Stimulated activated CD4-positive, alpha-beta T cell treated with anti-CD3 and anti-CD28 coated beads, TNF-alpha, amount 100 ng/mL, for 48 hours (primary cell): Measurements from ENCODE around the gene FRYL.
"Not testable (repeated sequence)": the region's sequence is repeated elsewhere in the genome, so short reads cannot be mapped to it uniquely, and the experiment has no call there.

Experiments used
- DNase-seq, 3 donors: peaks; one replicate each; pipeline ENCODE4 v3.0.0-alpha.2; 2020; ENCODE audit warnings: low read depth in 3 of 3

The FRYL gene

DNA sequence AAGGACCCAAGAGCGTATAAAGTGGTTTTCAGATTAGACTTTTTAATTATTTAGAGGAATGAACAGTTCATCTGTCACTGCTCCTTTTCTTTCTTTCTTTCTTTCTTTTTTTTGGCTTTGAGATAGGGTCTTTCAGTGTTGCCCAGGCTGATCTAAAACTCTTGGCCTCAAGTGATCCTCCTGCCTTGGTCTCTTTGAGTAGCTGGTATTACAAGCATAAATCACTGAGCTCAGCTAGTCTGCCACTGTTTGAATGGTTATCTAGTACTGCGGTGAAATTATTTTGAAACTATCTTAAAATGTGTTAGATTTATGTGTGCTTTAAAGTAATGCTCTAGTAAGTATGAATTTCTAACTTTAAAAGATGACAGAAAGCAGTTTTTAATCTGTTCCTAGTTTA, 6.5 kb upstream of the FRYL start:
- no peak for DNase-seq

DNA sequence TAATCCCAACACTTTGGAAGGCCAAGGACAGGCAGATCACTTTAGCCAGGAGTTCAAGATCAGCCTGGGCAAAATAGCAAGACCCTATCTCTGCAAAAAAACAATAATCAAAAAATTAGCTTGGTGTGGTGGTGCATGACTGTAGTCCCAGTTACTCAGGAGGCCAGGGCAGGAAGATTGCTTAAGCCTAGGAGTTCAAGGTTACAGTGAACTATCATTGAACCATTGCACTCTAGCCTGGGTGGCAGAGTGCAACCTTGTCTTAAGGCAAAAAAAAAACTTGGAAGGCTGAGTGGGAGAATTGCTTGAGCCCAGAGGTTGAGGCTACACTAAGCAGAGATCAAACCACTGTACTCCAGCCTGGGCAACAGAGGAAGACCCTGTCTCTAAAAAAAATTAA, 5.2 kb upstream of the FRYL start:
- DNase-seq = no peak

DNA sequence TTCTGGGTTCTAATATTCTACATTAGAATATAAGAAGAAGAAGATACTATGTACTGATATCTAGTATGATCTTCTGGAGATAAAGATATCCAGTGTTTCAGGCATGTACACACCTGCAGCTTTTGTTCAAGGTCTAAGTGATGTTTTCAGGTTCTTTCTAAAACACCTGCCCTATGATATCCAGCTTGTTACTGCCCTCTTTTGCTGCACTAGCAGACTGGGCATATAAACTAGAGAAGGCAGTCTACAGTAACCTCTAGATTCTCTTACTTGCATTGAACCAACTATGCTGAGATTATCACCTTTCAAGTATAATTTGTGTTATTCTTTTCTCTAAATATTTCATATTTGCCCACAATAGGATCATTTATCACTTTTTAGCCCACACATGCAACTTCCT, 1.9 kb upstream of the FRYL start:
- DNase-seq = no peak

DNA sequence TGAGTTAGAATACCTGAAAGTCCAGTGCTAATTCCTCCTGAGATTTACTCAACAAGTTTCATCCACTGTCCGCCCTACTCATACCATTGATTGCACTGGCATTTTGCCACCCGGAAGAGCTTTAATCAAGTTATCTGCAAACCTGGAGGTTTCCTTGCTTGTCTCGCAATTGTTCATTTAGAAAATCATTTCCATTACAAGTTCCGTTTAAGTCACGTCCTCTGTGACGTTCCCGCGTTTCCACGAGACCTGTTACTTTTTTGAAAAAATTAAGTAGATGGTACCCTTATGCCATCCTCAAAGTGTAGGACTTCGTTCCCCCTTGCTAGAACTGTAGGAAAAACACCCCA, 761 bp upstream of the FRYL start:
- DNase-seq = peak; percentile 13 to 38 (median 13)

DNA sequence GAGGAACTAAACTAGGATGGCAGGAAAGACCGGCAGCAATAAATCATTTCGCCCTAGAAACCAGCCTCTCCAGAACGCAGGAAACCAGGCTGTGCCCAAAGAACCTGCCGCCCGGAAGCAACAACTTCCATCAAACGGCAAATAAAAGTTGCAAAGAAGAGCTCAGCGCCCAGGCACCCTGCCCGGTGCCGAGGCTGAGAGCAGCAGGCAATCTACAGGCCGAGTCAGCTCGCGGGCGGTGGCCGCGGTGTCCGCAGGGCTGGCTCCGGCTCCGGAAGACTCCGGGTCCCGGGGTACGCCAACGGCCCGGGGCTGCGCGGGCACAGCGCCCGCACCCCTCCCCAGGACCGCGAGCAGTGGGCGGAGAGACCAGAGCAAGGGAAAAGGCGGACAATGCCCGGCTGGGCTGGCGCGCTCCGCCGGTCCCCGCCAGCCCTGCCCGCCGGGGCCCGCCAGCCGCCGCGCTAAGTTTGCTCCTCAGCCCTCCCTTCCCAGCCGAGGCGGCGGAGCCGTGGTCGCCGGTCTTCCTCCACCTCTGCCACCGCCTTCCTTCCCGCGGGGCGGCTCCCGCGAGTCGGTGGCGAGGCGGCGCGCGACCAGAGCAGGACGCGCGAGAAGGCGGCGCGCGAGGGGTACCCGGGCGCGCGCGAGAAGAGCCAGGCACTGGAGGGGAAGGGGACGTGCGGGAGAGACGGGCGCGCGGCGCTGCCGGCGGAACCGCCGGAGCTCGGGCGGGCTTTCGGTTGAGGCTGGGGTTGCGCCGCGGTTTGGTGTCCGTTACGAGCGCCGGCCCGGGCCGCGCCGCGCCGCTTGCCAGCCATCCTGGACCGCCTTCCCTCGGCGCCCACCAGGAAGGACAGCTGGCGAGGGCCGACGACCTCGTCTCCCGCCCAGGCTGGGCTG, 733 bp downstream of the FRYL start:
- peak; percentile 21 to 55 (median 26) for DNase-seq

DNA sequence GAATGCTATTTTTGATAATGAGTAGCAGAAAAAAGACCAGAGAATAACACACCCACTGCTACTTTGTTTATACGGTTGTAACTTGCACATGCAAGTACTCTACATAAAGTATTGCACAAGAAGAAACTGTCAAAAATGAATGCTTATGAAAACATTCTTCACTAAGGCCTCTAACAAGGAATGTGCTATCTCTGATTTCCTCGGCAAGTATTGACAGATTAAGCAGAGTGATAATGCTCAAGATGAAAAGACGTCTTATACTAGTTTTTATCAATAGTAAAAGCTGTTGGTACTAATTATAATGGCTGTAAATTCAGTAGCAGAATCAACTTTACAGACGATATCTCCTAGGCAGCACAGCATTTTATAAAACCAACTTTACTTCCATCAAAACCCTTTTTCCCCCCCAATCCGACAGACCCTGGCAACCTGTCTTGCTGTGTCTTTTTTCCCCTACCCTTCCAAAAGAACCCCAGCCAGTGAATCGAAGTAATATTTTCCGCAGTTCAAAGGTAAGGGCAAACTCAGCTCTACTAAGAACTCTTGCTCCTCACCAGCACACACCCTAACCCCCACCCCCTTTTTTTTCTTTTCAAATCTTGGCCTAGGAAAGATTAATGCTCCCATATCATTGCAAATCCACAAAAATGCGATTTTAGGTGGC, 1.5 kb downstream of the FRYL start:
- DNase-seq = no peak

DNA sequence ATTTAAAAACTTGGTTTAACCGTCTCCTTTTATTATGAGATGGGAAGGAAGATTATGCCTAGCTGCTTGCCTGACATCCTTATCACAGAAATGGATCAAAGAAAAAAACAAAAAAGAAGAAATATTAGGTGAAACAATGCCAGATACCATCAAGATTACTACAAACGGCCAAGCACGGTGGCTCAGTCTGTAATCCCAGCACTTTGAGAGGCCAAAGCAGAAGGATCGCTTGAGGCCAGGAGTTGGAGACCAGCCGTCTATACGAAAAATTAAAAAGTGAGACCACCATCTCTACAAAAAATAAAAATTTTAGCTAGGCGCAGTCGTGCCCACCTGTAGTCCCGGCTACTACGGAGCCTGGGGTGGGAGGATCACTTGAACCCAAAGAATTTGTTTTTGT, 2.3 kb downstream of the FRYL start:
- no peak for DNase-seq

DNA sequence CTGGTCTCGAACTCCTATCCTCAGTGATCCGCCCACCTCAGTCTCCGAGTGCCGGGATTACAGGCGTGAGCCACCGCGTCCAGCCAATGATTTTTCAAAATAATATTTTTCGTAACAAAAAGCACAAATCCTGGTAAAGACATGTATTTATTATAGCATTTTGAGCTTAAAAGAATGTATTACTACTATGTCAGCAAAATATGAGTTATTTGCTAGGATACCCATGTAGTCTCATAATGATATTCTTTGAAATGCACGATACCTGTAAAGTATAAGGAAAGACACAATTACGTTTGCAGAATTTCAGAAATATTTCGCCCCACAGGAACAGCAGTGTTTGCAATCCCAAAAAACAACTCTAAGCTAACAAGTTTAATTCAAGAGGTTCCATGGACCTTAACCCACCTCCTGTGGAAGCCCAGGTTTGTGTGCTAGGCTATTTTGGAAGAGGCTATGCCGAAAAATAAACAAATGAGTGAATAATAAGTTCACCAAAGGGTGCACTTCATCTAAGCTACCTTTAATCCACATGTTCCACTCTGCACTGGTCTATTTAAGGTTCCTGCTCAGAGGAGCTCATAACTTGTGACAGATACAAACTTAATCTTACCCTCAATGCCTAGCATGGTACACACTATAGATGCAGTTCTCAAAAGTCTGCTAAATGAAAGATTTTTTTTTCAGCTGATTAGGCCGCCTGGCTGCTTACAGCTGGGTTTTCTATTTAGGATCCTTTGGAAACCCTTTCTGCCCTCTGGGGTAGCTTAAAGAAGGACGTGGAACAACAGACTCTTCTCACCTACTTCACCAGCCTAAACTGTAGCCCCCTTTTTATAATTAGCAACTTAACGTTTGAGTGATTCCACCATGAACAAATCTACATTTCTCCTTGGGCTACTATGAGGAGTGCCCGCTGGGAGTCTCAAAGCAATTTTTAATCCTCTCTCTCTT, 5.0 kb downstream of the FRYL start:
- no peak for DNase-seq

DNA sequence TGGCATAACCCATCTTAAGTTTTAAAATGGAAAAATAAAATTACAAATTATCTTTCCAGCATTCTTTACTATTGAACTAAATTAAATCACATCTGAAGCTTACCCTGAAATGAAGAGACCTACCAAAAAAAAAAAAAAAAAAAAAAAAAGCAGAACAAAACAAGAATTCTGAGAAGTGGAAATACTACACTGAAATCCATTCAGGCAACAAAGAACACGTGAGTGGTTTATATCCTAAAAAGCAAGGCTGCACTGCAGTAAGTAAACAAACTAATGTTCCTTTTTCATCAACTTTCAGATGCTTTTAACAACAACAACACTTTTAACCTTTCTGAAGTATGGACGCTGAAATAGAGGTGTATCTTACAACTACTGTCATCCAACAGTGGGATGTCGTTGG, 7.5 kb downstream of the FRYL start:
- DNase-seq = no peak

DNA sequence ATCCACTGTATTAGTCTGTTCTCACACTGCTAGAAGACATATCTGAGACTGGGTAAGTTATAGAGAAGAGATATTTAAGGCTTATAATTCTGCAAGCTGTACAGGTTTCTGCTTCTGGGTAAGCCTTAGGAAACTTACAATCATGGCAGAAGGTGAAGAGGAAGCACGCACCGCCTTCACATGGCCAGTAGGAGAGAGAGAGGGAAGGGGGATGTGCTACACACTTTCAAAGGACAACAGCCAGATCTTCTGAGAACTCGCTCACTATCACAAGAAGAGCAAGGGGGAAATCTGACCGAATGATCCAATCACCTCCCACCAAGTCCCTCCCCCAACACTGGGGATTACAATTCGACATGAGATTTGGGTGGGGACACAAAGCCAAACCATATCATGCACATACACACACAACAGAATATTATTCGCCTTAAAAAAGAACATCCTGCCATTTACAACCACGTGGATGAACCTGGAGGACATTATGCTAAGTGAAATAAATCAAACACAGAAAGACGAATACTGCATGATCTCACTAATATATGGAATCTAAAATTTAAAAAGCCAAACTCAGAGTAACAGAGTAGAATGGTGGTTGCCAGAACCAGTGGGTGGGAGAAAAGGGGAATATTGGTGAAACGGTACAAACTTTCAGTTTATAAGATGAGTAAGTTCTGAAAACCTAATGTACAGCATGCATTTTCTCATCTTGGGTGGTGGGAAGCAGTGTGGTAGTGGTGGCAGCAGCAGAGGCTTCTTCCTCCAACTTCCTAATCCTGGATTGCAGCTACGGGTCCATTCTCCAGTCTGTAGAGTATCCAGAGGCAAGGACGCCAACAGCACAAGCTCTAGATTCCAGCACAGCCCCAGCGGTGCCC, 12.8 kb downstream of the FRYL start:
- DNase-seq = no peak

DNA sequence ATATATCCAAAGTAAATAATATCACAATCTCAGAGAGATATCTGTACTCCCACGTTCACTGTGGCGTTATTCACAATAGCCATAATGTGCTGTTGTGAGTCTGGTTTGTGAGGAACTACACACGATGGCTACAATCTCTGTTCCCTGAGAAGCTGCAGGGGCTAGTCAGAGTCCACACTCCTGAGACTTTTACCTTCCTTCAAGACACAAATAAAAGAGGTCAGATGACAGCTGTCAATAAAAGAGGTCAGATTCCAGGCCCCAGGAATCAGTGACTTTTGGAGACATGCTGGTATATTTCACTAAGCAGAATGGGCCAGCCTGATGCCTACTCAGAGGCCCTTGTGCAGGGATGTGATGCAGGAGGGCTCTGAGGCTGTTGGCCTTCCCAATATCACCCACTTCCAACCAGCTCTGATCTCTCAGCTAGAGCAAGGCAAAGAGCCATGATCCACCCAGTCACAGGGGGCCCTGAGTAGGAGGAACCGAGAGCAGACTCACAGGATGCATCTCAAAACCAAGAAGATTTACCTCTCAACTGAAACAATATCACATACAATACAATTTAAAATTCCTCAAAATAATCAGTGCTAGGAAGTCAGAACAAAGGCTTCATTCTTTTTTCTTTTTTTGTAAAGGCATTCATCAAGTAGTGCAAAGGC, 13.8 kb downstream of the FRYL start:
- DNase-seq = no peak

DNA sequence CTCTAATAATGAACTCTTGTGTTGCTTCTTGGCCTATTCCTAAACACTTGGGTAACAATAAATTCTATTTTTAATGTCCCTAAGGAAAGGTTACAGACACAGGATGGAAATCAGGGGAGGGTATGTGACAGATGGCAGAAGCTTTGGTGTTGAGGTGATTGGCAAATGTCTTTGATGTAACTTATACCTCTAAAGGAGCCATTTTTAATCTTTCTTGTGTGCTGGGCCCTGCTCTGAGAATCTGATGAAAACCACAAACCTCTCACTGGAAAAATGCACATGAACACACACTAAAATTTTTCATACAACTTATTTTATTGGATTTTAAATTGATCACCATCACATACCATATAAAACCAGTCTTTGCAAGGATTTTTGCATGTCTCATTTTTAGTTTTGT, 17.7 kb downstream of the FRYL start:
- DNase-seq = no peak

DNA sequence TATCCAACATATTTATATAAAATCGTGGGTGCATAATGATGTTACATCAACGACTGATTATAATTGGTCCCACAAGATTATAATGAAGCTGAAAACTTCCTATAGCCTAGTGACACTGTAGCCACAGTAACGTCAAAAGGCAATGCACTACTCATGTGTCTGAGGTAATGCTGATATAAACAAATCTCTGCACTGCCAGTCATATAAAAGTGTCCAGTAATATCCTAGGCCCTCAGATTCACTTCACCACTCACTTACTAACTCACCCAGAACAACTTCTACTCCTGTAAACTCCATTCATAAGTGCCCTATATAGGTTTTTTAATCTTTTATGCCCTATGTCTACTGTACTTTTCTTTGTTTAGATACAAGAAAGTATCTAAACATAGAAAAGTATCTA, 18.8 kb downstream of the FRYL start:
- DNase-seq = no peak

DNA sequence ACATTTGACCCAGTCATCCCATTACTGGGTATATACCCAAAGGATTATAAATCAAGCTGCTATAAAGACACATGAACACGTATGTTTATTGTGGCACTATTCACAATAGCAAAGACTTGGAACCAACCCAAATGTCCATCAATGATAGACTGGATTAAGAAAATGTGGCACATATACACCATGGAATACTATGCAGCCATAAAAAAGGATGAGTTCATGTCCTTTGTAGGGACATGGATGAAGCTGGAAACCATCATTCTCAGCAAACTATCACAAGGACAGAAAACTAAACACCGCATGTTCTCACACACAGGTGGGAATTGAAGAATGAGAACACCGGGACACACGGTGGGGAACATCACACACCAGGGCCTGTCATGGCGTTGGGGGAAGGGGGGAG, 21.4 kb downstream of the FRYL start:
- DNase-seq = not testable (repeated sequence)

DNA sequence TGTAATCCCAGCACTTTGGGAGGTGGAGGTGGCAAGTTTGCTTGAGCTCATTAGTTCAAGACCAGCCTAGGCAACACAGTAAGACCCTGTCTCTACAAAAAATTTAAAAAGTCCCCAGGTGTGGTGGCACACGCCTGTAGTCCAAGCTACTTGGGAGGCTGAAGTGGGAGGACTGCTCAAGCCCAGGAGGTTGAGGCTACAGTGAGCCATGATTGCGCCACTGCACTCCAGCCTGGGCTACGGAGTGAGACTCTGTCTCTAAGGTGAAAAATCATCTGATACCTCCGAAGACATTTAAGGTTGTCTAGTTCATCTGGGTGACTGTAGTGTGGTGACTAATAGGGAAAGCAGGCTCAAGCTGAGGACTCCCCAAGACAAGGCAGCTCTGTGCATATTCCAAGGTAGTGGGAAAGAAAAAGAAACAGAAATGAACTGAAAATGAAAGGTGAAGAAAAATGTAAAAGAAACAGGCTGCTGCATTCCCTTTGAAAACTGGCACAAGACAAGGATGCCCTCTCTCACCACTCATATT, 23.3 kb downstream of the FRYL start:
- DNase-seq = no peak

DNA sequence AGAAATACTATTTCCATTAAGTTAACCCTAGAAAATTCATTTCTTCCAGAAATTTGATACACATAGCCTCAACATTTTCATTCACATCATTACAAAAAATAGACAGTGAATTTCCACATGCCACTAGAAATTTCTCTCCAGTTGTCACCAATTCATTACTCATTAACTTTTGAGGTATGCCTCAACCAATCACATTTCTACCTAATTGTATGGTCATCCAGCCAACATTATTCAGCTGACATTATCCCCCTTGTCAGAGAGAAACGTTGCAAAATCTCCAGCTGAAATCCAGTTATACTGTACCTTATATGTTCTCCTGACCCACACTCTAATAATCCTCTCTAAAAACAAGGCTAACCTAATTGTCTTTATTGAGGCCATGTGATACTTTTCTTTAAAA, 24.8 kb downstream of the FRYL start:
- no peak for DNase-seq

DNA sequence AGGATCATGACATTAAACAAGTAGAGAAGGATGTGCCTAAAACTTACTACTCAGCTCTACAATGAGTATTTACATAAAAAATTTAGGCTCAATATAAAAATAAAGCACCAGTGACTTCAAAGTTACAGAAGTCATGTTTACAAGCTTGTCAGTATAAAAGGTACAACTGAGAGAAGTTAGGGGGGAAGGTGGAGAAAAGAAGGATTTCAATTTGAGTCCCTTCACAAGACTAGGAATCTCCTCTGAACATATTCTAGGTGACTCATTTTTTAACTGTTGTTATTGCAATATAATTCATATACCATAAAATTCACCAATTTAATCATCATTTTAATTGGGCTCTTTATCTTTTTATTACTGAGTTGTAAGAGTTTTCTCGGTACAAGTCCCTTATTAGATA, 26.9 kb downstream of the FRYL start:
- no peak for DNase-seq

DNA sequence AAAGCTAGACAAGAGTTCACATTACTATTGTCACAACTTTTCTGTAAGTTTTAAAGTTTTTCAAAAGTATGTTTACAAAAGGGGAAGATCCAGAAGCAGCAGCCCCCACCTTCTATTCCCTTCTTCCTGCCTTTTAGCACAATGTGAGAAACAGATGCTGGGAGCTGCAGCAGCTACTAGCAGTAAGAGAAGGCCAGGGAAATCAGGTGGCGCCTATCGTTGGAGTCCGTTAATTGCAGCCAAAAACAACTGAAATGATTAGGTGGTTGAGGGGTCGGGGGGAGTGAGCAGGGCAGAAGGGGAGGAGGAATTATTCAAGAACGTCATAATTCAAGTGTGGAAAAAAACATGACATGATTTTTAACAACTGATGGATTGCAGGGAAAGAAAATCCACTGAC, 27.4 kb downstream of the FRYL start:
- no peak for DNase-seq

DNA sequence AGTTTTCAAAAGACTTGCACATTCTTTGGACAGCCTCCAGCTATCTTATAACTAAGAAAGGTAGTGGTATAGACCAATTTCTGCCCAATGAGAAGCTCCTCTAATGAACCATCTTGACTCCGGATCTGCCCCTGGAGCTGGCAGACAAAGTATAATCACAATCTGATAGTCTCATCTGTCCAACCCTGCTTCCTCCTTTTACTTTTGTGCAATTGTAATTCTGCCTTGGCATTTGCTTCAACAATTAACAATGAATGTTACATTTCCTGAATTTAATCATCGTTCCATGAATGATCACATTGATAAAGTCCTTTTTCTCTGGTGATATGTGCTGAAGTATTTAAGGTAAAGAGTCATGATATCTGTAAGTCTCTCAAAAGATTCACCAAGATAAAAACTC, 27.8 kb downstream of the FRYL start:
- no peak for DNase-seq

DNA sequence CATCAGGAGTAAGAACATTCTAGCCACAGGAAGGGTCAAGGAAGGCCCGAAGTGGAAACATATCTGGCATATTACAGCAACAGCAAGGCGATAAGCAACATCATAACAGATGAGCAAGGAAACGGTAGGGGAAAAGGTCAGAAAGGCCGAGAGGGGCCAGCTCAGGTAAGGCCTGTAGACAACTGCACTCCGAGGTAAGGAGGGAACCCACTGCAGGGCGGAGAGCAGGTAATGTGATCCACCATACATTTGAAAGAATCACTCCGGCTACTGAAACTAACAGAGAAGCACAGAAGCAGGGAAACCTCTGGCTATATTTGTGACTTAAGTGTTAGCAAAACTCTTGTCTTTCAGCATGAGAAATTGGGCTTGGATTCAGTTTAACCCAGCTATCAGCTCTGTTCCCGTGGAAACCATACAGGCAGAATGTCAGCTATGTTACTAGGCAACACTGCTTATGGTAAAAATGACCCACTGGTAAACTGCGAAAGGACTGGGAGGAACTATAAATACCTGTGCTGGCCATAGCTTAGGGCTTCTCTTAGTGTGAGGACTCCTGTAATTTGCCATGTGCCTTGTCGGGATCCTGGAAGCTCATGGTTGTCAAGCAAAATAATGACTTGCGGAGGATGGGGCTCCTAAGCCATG, 31.0 kb downstream of the FRYL start:
- DNase-seq = no peak
